ENCODE data around the gene ATIC.
"Not testable (repeated sequence)": the region's sequence is repeated elsewhere in the genome, so short reads cannot be mapped to it uniquely, and the experiment has no call there.

ATIC gene

DNA sequence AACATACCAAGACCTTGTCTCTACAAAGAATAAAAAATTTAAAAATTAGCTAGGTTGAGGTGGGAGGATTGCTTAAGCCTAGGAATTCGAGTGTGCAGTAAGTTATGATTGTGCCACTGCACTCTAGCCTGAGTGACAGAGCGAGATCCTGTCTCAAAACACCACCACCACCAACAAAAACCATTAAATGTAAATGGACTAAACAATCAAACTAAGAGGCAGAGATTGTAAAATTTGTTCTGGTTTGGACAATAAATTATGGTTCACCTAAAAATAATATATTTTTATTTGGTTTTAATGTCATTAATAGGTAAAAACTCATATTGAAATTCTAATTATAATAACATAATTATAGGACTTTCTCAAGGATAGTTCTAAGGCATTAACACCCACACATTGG lies 9.9 kb upstream of the ATIC start:
- ChIA-PET CTCF (interaction anchor here (1.2 kb wide), 1 partner anchor 14 kb away, joined by 3 read pairs; no protein-coding TSS in a partner anchor), POLR2A (no interaction called here)

DNA sequence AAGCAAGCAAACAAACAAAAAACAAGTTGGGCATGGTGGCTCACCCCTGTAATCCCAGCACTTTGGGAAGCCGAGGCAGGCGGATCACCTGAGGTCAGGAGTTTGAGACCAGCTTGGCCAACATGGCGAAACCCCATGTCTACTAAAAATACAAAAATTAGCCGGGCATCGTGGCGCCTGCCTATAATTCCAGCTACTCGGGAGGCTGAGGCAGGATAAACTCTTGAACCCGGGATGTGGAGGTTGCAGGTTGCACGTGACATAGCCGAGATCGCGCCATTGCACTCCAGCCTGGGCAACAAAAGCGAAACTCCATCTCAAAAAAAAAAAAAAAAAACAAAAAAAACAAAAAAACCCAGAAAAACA lies 617 bp upstream of the ATIC start:
- POLR2A ChIA-PET; DNase-seq (ENCODE audit: extremely low spot score): not testable (repeated sequence)
- CTCF ChIA-PET: interaction anchor here (1.3 to 2.5 kb wide), 2 partner anchors 25 to 40 kb away, joined by 3 to 5 read pairs; no protein-coding TSS in a partner anchor

More for the DNA sequence above, 9.9 kb upstream of the ATIC start:
- TF ChIP-seq, protein P1, sequence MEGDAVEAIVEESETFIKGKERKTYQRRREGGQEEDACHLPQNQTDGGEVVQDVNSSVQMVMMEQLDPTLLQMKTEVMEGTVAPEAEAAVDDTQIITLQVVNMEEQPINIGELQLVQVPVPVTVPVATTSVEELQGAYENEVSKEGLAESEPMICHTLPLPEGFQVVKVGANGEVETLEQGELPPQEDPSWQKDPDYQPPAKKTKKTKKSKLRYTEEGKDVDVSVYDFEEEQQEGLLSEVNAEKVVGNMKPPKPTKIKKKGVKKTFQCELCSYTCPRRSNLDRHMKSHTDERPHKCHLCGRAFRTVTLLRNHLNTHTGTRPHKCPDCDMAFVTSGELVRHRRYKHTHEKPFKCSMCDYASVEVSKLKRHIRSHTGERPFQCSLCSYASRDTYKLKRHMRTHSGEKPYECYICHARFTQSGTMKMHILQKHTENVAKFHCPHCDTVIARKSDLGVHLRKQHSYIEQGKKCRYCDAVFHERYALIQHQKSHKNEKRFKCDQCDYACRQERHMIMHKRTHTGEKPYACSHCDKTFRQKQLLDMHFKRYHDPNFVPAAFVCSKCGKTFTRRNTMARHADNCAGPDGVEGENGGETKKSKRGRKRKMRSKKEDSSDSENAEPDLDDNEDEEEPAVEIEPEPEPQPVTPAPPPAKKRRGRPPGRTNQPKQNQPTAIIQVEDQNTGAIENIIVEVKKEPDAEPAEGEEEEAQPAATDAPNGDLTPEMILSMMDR (IDR thresholded peaks at IDR 0.05; ENCODE audit: control extremely low read depth, extremely low read depth, low read depth, missing control alignments): no peak
- DNase-seq (ENCODE audit: extremely low spot score): no peak

DNA sequence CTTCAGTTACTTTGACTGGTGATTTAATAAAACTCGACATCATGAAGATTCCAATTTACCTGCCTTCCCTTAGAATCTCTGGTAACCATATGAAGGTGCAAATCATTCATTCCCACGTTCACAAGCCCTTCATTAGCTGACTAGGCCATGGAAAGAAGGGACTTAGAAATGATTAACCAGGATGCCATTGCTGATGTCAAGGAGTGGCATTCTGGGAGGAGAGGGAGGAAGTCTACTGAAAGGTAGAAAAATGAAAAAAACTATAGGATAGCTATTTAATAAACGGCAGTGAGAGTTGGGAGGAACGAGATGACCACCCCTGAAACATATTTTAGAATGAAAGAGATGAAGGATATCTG lies 1.4 kb downstream of the ATIC start:
- ChIA-PET CTCF (interaction anchor here (1.1 to 2.5 kb wide), 3 partner anchors 9 to 23 kb away, joined by 3 to 5 read pairs (median 4); no protein-coding TSS in a partner anchor), POLR2A (no interaction called here)
- no peak for DNase-seq (ENCODE audit: extremely low spot score)
- TF ChIP-seq, protein P1 (IDR thresholded peaks at IDR 0.05; ENCODE audit: control extremely low read depth, extremely low read depth, low read depth, missing control alignments): no peak

DNA sequence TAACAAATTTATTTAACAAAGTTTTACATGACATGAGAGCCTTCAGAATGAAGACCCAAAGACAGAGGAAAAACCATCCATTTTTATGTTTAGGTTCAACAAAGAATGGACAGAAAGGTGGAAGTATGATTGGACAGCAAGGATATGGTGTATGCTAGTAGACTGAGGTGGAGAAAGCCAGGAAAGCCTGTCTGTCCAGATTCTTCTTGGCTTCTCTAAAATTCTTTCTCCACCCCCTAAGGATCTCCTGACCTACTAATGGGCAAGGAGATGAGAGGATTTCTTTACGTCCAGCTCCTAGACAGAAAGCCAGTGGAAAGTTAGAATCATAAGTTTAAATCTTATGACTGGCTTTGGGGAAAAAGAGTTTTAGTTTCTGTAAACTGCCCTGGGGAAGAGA lies 3.0 kb downstream of the ATIC start:
- TF ChIP-seq, protein P1 (IDR thresholded peaks at IDR 0.05; ENCODE audit: control extremely low read depth, extremely low read depth, low read depth, missing control alignments): no peak
- CTCF ChIA-PET: interaction anchor here (2.6 kb wide), 1 partner anchor 10 kb away, joined by 11 read pairs; no protein-coding TSS in a partner anchor
- POLR2A ChIA-PET: no interaction called here
- no peak for DNase-seq (ENCODE audit: extremely low spot score)

DNA sequence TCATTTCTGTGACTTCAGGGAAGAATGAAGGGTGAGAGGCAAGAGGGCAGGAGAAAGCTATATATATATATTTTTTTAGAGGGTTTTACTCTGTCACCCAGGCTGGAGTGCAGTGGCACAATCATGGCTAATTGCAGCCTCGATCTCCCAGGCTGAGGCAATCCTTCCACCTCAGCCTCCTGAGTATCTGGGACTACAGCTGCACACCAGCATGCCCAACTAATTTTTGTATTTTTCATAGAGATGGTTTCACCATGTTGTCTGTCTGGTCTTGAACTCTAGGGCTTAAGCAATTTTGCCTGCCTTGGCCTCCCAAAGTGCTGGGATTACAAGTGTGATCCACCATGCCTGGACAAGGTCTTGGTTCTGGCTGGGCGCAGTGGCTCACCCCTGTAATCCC lies 3.4 kb downstream of the ATIC start:
- CTCF ChIA-PET: interaction anchor here (1.3 to 2.6 kb wide), 2 partner anchors 10 to 13 kb away, joined by 3 to 11 read pairs; no protein-coding TSS in a partner anchor
- TF ChIP-seq, protein P1 (IDR thresholded peaks at IDR 0.05; ENCODE audit: control extremely low read depth, extremely low read depth, low read depth, missing control alignments): no peak

DNA sequence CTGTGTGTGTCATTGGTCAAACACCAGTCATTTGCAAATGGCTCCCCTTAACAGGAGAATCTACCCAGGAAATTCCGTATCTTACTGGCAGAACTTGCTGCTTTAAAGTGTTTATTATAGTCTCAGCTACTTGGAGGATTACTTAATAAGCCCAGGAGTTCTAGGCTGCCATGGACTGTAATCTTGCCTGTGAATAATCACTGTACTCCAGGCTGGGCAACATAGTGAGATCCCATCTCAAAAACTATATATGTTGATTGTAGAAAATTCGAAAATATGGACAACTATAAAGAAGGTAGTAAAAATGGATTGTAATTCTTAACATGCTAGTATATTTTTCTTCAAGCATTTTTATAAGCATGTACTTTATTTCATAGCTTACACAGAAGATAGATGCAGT lies 4.5 kb downstream of the ATIC start:
- no peak for DNase-seq (ENCODE audit: extremely low spot score)
- TF ChIP-seq, protein P1 (IDR thresholded peaks at IDR 0.05; ENCODE audit: control extremely low read depth, extremely low read depth, low read depth, missing control alignments): no peak
- ChIA-PET POLR2A (no interaction called here), CTCF (interaction anchor here (1.3 to 2.6 kb wide), 2 partner anchors 9 to 14 kb away, joined by 3 to 11 read pairs; no protein-coding TSS in a partner anchor)

More for the DNA sequence above, 3.4 kb downstream of the ATIC start:
- DNase-seq (ENCODE audit: extremely low spot score): no peak
- POLR2A ChIA-PET: no interaction called here

DNA sequence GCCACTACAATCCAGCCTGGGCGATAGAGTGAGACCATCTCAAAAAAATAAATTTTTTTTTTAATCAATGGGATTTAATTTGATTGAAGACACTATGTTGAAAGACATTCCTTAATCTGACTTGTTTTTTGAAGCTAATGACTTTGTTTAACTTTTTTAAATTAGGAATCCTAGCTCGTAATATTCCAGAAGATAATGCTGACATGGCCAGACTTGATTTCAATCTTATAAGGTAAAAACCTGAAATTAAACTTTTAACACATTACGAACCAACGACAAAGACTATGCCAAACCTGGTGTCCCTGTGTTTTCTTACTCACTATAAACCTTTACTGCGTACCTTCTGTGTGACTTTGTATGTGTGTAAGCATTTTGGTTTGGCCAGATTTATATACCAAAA lies 7.6 kb downstream of the ATIC start:
- POLR2A ChIA-PET: no interaction called here
- CTCF ChIA-PET: interaction anchor here (1.3 kb wide), 1 partner anchor 48 kb away, joined by 5 read pairs; no protein-coding TSS in a partner anchor
- TF ChIP-seq, protein P1 (IDR thresholded peaks at IDR 0.05; ENCODE audit: control extremely low read depth, extremely low read depth, low read depth, missing control alignments): no peak
- DNase-seq (ENCODE audit: extremely low spot score): no peak
